ENCODE results near the gene INSR. TPM values are rescaled to one million over a fixed set of nuclear protein-coding genes. Genes with fewer than 3 reads are reported as not detected.

Gene INSR
- total and polyA plus RNA-seq, 5 donors from 2014 or later: 0.02 to 0.44 (median 0.10) TPM; not detected in 2

- no peaks in the 10 kb centered on the region for H3K27me3 ChIP-seq (ENCODE audit: control insufficient read depth, insufficient read depth, low read length)
- no peaks in the 10 kb centered on the region for H3K4me1 Mint-ChIP-seq
- no peak overlapping the region for H3K4me3 ChIP-seq (ENCODE audit: low read depth, low read length)
- H3K9me3 Mint-ChIP-seq: peaks cover 0 to 1% (median 0%) of the 10 kb centered on the region in 7 donors
- H3K27ac ChIP-seq (ENCODE audit: insufficient read depth, low read length, poor library complexity, severe bottlenecking): no peak overlapping the region
- peaks cover 6% of the 10 kb centered on the region for H3K27me3 Mint-ChIP-seq
- no peak overlapping the region for H3K27ac Mint-ChIP-seq
- H3K4me3 Mint-ChIP-seq: no peak overlapping the region
- H3K9me3 ChIP-seq (ENCODE audit: control insufficient read depth in 2 of 2, low read length in 2 of 2): no peaks in the 10 kb centered on the region
- DNase-seq (no peak), ATAC-seq (ENCODE audit: low read depth in 2 of 2) (no peak)
- no peaks in the 10 kb centered on the region for H3K4me1 ChIP-seq (ENCODE audit: control insufficient read depth, insufficient read depth, low read length, poor library complexity, severe bottlenecking)
- H3K36me3 Mint-ChIP-seq: no peaks in the 10 kb centered on the region
- no peaks in the 10 kb centered on the region for H3K36me3 ChIP-seq (ENCODE audit: control insufficient read depth, insufficient read depth, low read length)
These were observed 13.5 kb upstream of the INSR start for GRCh38 chr19:7307590-7308218.

DNA sequence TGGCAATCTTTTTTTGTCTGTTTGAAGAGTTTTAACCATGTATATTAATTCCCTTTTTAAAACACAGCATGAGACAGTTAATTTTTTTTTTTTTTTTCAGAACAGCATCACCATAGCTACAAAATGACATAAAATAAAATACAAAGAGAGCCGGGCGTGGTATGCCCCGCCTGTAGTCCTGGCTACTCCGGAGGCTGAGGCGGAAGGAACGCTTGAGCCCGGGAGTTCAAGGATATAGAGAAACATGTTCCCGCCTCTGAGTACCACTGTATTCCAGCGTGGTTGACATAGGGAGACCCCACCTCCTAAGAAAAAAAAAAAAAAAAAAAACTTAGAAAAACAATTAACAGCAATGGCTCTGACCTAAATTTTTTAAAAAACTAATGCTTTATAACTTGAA is 10.0 kb upstream of the INSR start:
- no peaks in the 10 kb centered on the region for H3K9me3 Mint-ChIP-seq
- H3K36me3 Mint-ChIP-seq: no peaks in the 10 kb centered on the region
- H3K27ac Mint-ChIP-seq: no peak overlapping the region
- H3K4me1 Mint-ChIP-seq: no peaks in the 10 kb centered on the region
- Histone ChIP-seq H3K27me3 (ENCODE audit: control insufficient read depth, insufficient read depth, low read length) (no peaks in the 10 kb centered on the region), H3K9me3 (ENCODE audit: control insufficient read depth in 2 of 2, low read length in 2 of 2) (no peaks in the 10 kb centered on the region), H3K27ac (ENCODE audit: insufficient read depth, low read length, poor library complexity, severe bottlenecking) (no peak overlapping the region), H3K36me3 (ENCODE audit: control insufficient read depth, insufficient read depth, low read length) (no peaks in the 10 kb centered on the region), H3K4me3 (ENCODE audit: low read depth, low read length) (no peak overlapping the region), H3K4me1 (ENCODE audit: control insufficient read depth, insufficient read depth, low read length, poor library complexity, severe bottlenecking) (no peaks in the 10 kb centered on the region)
- DNase-seq (no peak), ATAC-seq (ENCODE audit: low read depth in 2 of 2) (no peak)
- H3K4me3 Mint-ChIP-seq: no peak overlapping the region
- H3K27me3 Mint-ChIP-seq: peaks cover 18% of the 10 kb centered on the region

GRCh38 chr19:7303470-7303869 is 9.3 kb upstream of the INSR start:
- no peaks in the 10 kb centered on the region for H3K9me3 Mint-ChIP-seq
- no peak overlapping the region for H3K4me3 Mint-ChIP-seq
- no peak overlapping the region for H3K27ac ChIP-seq (ENCODE audit: insufficient read depth, low read length, poor library complexity, severe bottlenecking)
- DNase-seq: no peak
- no peaks in the 10 kb centered on the region for H3K36me3 ChIP-seq (ENCODE audit: control insufficient read depth, insufficient read depth, low read length)
- no peaks in the 10 kb centered on the region for H3K4me1 ChIP-seq (ENCODE audit: control insufficient read depth, insufficient read depth, low read length, poor library complexity, severe bottlenecking)
- peaks cover 21% of the 10 kb centered on the region for H3K27me3 Mint-ChIP-seq
- ATAC-seq (ENCODE audit: low read depth in 2 of 2): no peak
- H3K4me3 ChIP-seq (ENCODE audit: low read depth, low read length): no peak overlapping the region
- no peaks in the 10 kb centered on the region for H3K4me1 Mint-ChIP-seq
- H3K27me3 ChIP-seq (ENCODE audit: control insufficient read depth, insufficient read depth, low read length): no peaks in the 10 kb centered on the region
- H3K9me3 ChIP-seq (ENCODE audit: control insufficient read depth in 2 of 2, low read length in 2 of 2): no peaks in the 10 kb centered on the region
- no peaks in the 10 kb centered on the region for H3K36me3 Mint-ChIP-seq
- no peak overlapping the region for H3K27ac Mint-ChIP-seq

- no peaks in the 10 kb centered on the region for H3K36me3 Mint-ChIP-seq
- Histone ChIP-seq H3K4me1 (ENCODE audit: control insufficient read depth, insufficient read depth, low read length, poor library complexity, severe bottlenecking) (no peaks in the 10 kb centered on the region), H3K27me3 (ENCODE audit: control insufficient read depth, insufficient read depth, low read length) (peaks cover 2% of the 10 kb centered on the region), H3K27ac (ENCODE audit: insufficient read depth, low read length, poor library complexity, severe bottlenecking) (no peak overlapping the region), H3K4me3 (ENCODE audit: low read depth, low read length) (no peak overlapping the region), H3K36me3 (ENCODE audit: control insufficient read depth, insufficient read depth, low read length) (no peaks in the 10 kb centered on the region), H3K9me3 (ENCODE audit: control insufficient read depth in 2 of 2, low read length in 2 of 2) (no peaks in the 10 kb centered on the region)
- DNase-seq (no peak), ATAC-seq (ENCODE audit: low read depth in 2 of 2) (no peak)
- peaks cover 31% of the 10 kb centered on the region for H3K27me3 Mint-ChIP-seq
- no peaks in the 10 kb centered on the region for H3K9me3 Mint-ChIP-seq
- H3K4me1 Mint-ChIP-seq: no peaks in the 10 kb centered on the region
- no peak overlapping the region for H3K27ac Mint-ChIP-seq
- H3K4me3 Mint-ChIP-seq: no peak overlapping the region
These were observed 7.3 kb upstream of the INSR start for GRCh38 chr19:7301525-7301924.

DNA sequence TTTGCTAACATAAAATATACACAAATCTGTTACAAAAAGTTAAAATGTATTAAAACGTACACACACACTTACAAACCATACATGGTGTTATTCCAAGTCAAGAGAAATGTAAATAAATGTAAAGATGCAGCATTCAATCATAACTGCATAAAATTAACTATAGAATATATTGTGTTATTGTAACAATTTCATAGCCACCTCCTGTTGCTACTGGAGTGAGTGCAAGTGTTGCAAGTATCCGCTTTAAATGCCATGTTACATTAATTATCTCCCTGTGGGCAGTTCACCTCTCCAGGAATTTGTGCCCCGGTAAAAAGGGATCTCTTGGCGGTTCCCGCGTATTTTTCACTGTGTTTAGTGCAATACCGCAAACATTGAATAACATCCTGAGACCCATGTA is 3.5 kb upstream of the INSR start:
- Mint-ChIP-seq H3K4me1 (peaks cover 0 to 11% (median 5%) of the 10 kb centered on the region in 4 donors), H3K27ac (no peak overlapping the region), H3K4me3 (no peak overlapping the region), H3K9me3 (no peaks in the 10 kb centered on the region), H3K27me3 (peaks cover 48% of the 10 kb centered on the region), H3K36me3 (no peaks in the 10 kb centered on the region)
- H3K36me3 ChIP-seq (ENCODE audit: control insufficient read depth, insufficient read depth, low read length): no peaks in the 10 kb centered on the region
- H3K9me3 ChIP-seq (ENCODE audit: control insufficient read depth in 2 of 2, low read length in 2 of 2): no peaks in the 10 kb centered on the region
- H3K27ac ChIP-seq (ENCODE audit: insufficient read depth, low read length, poor library complexity, severe bottlenecking): no peak overlapping the region
- H3K4me1 ChIP-seq (ENCODE audit: control insufficient read depth, insufficient read depth, low read length, poor library complexity, severe bottlenecking): peaks cover 5% of the 10 kb centered on the region
- ATAC-seq (ENCODE audit: low read depth in 2 of 2) (no peak), DNase-seq (no peak)
- no peak overlapping the region for H3K4me3 ChIP-seq (ENCODE audit: low read depth, low read length)
- H3K27me3 ChIP-seq (ENCODE audit: control insufficient read depth, insufficient read depth, low read length): peaks cover 9% of the 10 kb centered on the region

- ATAC-seq (ENCODE audit: low read depth in 2 of 2) (no peak), DNase-seq (no peak)
- Histone ChIP-seq H3K27me3 (ENCODE audit: control insufficient read depth, insufficient read depth, low read length) (peaks cover 11% of the 10 kb centered on the region), H3K27ac (ENCODE audit: insufficient read depth, low read length, poor library complexity, severe bottlenecking) (no peak overlapping the region), H3K36me3 (ENCODE audit: control insufficient read depth, insufficient read depth, low read length) (no peaks in the 10 kb centered on the region), H3K9me3 (ENCODE audit: control insufficient read depth in 2 of 2, low read length in 2 of 2) (no peaks in the 10 kb centered on the region), H3K4me3 (ENCODE audit: low read depth, low read length) (no peak overlapping the region), H3K4me1 (ENCODE audit: control insufficient read depth, insufficient read depth, low read length, poor library complexity, severe bottlenecking) (peaks cover 5% of the 10 kb centered on the region)
- Mint-ChIP-seq H3K4me3 (peak overlapping the region in 1 of 4 donors; percentile 7), H3K27ac (no peak overlapping the region), H3K4me1 (peaks cover 0 to 17% (median 8%) of the 10 kb centered on the region in 4 donors), H3K36me3 (no peaks in the 10 kb centered on the region), H3K27me3 (peaks cover 62% of the 10 kb centered on the region), H3K9me3 (peaks cover 0 to 4% (median 0%) of the 10 kb centered on the region in 7 donors)
These were observed 1.8 kb upstream of the INSR start for GRCh38 chr19:7295912-7296536.

DNA sequence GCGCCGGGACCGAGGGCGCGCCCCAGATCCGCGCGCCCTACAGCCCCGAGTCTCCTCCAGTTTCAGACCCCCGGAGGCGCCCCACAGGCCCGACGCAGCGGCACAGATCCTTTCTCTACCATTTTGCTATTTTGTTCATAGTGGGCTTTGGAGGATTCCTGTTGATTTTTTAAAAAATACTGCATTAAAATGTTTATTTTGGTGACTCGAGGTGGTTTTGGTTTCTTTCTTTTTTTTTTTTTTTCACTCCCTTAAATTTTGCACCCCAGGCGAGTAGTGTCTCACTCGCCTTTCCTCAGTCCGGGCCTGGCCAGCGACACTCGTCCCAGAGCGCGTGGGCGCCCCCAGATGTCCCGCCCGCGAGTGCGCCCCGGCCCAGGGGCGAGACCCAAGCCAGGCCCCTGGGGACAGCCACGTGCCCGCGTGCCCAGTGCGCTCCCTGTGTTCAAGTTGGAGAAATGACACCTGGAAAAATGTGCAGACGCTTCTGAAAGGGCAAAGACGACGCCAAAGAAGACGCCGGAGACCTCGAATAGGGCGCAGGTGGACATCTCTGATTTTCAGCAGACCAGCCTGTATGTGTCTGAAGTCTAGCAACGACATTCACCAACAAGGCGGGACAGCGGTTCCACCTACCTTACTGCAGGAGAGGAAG is 471 bp upstream of the INSR start:
- H3K27me3 Mint-ChIP-seq: peaks cover 56% of the 10 kb centered on the region
- no peak overlapping the region for H3K27ac Mint-ChIP-seq
- H3K4me1 ChIP-seq (ENCODE audit: control insufficient read depth, insufficient read depth, low read length, poor library complexity, severe bottlenecking): peaks cover 5% of the 10 kb centered on the region
- H3K4me3 Mint-ChIP-seq: peak overlapping the region; percentile 10 to 73 (median 46)
- H3K4me1 Mint-ChIP-seq: peaks cover 0 to 17% (median 8%) of the 10 kb centered on the region in 4 donors
- H3K9me3 Mint-ChIP-seq: peaks cover 0 to 4% (median 0%) of the 10 kb centered on the region in 7 donors
- H3K4me3 ChIP-seq (ENCODE audit: low read depth, low read length): no peak overlapping the region
- H3K27ac ChIP-seq (ENCODE audit: insufficient read depth, low read length, poor library complexity, severe bottlenecking): no peak overlapping the region
- ATAC-seq (ENCODE audit: low read depth in 2 of 2): no peak
- no peaks in the 10 kb centered on the region for H3K36me3 ChIP-seq (ENCODE audit: control insufficient read depth, insufficient read depth, low read length)
- DNase-seq: no peak
- no peaks in the 10 kb centered on the region for H3K36me3 Mint-ChIP-seq
- peaks cover 11% of the 10 kb centered on the region for H3K27me3 ChIP-seq (ENCODE audit: control insufficient read depth, insufficient read depth, low read length)
- no peaks in the 10 kb centered on the region for H3K9me3 ChIP-seq (ENCODE audit: control insufficient read depth in 2 of 2, low read length in 2 of 2)
